NCI-H1417 treated with DMSO at 0.1 percent for 48 hours (cell line): ENCODE results near the gene SERPINB13.

Source experiments
- DNase-seq: peaks from one replicate; lab custom pipeline; 2025; lab: John Stamatoyannopoulos, UW

SERPINB13 gene, protein sequence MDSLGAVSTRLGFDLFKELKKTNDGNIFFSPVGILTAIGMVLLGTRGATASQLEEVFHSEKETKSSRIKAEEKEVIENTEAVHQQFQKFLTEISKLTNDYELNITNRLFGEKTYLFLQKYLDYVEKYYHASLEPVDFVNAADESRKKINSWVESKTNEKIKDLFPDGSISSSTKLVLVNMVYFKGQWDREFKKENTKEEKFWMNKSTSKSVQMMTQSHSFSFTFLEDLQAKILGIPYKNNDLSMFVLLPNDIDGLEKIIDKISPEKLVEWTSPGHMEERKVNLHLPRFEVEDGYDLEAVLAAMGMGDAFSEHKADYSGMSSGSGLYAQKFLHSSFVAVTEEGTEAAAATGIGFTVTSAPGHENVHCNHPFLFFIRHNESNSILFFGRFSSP

DNA sequence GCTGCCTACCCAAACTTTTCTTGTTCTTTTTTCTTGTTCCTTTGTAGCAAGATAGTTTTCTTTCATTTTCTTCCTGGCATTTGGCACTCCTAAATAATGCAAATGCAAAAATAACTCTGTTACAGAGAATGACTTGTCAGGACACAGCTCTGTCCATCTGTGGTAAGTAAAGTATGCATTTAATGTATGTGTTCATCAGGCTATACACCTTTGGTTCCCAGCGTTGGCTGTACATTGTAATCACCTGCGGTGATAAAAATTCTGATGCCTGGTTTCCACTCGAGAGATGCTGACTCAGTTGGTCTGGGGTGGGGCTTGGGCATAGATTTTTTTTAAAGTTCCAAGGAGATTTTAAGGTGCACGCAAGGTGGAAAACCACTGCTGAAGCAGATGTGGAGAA lies at the start of gene SERPINB13:
Gene SERPINB13, plus strand, starts transcription at position 378 of the 400 bp plus-strand sequence. CDS start 1,325 bp downstream, outside the sequence.
- DNase-seq: no peak

DNA sequence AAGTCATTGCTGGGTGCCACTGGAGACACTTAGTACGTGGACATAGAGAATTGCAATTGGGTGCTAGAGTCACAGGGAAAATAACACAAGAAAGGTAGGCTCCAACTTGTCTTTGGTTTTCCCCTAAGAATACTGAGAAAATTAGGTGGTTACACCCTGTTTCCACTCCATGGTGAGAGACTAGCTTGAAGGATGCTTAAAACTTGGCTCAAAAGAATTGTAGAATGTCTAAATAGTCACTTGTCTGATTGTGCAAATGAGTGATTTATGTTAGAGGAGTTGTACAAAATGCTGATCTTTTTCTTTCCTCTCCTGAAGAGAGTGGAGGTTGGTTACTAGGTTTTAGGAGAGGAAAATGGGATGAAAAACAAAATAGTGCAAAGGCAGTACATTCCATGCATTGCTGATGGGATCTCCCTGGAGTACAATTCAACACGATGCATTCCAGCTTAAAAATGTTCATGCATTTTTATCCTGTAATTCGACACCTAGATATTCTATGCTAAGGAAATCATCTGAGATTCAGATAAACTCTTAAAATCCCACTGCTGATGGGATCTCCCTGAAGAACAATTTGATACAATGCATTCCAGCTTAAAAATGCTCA lies 47.1 kb upstream of the SERPINB13 start:
- no peak for DNase-seq

DNA sequence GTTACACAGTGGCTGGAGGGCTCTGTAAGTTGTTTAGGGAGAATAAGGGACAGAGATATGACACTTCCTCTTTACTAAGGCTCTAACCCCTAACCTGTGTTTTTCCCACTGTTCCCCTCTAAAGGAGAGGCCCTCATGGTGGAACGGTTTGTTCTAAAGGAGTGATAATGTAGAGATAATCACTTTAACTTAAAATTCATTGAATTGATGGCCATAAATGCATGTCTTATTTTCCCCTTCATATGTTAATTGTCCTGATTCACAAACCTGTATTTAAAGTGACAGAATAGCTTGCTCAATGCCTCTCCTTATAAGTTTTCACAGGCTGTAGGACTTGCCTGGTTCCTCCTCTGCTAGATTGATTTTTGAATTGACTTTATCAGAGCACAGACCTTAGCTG lies 45.1 kb upstream of the SERPINB13 start, which contains the start of gene SERPINB12:
Gene SERPINB12, plus strand, starts transcription at position 301 of the 400 bp plus-strand sequence. CDS start 13,791 bp downstream, outside the sequence.
- DNase-seq: no peak

DNA sequence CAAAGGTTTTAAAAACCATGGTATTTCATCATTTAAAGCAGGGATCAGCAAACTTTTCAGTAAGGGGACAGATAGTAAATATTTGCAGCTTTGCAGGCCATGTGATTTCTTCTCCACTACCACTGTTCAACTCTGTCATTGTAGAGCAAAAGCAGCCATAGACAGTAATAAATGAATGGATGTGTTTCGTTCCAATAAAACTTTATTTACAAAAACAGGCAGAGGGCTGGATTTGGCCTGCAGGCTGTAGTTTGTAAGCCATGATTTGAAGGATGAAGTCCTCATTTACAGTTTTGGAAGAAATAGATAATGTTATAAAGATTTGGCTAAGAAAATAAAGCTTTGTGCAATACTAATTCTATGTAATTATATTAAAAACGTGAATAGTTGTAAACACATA lies 43.1 kb upstream of the SERPINB13 start:
- no peak for DNase-seq

DNA sequence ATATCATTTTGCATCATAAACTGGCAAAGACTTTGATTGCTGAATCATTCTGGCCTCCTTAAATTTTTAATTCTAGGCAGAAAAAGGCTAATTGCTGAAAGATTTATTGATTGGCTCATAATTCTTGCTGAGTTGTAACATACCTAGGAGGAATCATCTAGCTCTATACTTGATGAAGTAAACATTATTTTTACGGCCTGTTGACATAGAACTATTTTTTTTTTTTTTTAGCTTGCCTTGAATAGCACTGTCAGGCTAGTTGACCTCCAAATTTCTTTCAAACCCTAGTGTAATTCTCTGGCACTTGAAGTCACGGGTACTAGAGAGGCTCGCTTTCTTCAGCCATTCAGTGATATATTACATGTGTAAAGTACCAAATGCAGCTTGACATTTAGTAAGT lies 42.1 kb upstream of the SERPINB13 start:
- no peak for DNase-seq

DNA sequence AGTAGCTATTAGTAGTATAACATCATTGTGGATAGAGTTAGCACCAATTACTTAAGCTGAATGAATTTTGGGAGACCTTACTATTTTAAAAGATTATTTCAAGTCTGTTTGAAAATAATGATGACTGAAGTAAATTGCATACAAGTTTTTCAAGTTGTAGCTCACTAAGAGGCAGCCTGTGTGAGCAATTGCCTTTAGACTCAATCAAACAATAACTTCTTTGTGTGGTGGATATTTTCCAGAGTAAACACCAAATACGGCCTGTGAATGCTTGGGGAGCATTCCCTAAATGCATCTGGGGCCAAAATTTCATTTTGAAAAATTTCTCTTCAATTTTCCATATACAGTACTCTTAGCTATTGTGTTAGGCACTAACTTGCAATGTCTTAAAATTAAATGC lies 37.1 kb upstream of the SERPINB13 start:
- DNase-seq: no peak

DNA sequence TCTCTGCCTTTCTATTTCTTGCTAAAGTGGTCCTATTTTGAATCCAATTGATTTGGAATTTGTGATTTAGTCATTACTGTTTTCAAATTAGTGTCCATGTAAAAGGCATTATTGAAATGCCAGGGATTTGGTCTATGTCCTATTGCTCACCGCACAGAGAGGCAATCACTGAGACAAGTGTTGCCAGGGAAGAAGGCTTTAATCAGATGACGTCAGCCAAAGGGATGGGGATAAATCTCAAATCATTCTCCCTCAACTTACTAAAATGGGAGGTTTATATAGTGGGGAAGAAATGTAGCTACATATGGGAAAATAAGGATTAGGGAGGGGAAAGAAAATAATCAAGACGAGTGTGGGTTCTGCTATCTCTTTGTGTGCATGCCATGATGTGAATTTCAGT lies 35.4 kb upstream of the SERPINB13 start:
- DNase-seq: no peak

DNA sequence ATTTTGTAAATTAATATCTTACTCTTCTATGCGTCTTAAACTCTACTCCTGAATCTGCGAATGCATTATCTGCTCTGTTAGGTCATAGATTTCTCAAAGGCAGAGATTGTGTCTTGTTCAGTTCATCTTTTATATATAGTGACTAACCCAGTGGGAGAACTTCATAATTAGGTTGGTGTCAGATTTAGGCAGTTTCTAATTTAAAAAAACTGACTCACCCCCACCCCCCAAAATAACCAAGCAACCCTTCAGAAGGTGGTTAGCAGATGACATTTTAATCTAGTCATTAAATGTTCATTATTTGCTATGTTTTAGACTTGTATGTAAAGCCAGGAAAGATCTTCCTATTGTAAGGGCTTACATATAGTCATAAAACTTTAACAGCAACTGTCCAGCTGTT lies 34.6 kb upstream of the SERPINB13 start:
- no peak for DNase-seq

DNA sequence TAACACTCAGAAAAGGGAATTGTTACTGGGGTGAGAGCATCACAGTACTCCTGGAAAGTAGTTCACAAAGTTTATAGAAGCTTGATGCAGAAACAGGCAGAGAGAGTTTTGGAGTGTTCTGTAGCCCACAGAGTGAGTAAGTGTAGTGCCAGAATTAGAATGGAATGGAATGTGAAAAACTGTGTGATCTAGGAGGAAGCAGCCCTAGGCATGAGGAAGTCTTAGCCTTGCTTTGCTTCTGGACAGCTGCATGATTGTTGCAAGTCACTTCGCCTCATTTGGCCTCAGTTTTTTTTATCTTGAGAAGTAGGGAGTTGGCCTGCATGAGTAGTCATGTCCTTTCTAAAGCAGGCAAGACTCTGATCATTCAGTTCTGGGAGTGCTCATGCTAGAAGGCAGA lies 34.1 kb upstream of the SERPINB13 start:
- DNase-seq: no peak

DNA sequence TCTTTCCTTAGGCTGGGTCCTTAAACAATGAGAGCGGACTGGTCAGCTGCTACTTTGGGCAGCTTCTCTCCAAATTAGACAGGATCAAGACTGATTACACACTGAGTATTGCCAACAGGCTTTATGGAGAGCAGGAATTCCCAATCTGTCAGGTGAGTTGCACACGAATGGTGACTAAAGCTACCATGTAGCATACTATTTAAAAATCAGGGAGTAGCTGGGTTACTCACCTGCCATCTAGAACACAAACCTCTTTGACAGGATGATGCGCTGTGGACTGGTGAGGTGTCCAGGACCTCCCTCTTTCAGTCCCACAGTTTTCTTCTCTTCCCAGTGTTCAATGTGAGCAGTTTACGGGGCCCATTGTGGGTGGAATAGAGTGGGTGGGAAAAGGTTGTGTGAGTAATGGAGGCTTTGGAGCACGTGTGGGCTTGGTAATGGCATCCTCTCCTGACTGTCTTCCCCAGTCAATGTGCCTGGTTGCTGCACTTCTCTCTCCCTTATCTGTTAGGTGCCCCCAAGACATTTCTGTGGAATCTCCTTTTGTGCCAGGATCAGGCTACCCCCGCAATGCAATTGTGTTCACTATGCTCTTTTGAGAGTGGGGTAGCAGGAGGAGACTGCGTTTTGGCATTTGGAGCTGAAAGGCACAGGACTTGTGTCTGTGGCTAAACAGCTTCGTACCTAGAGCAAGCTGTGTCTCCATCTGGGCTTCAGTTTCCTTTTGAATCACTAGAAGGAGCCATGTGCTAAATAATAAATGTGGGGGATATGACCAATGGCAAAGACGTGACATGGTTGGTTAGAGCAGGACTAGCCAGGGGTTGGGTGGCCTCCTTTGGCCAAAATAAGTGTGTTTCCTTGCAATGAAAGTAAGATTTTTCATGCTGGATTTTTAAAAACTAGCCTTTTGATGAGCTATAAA lies 27.3 kb upstream of the SERPINB13 start:
- no peak for DNase-seq

DNA sequence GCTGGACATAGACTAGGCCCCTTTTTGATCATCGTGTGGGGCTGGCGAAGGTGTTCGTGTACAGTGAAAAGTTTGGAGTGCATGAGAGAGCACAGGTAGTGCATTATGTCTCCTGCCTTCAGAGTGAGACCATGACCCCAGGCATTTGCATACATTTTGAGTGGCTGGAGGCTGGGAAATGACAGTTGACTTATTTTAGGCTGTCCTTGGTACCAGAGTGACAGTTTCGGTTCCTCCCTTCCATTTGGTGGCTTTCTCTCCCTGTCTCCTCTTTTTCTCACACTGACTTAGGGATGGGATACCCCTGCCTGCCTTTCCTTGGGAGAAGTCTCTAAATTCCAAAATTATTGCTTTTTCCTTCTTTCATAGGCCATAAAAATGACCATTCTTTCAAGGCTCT lies 24.9 kb upstream of the SERPINB13 start:
- DNase-seq: no peak

DNA sequence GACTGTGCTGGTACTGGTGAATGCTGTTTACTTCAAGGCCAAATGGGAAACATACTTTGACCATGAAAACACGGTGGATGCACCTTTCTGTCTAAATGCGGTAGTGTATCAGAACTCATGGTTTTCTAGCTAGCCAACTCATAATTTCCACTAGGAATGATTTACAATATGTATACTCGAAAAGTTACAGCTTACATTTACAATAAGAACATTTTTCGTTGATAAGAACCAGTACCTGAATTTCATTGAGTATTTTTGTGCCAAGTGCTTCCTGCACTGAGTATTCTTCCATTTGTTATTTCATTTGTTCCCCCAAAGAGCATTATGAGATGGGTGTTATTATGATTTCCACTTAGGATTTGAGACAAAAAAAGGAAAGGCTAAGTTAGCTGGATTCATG lies 23.1 kb upstream of the SERPINB13 start:
- DNase-seq: no peak

DNA sequence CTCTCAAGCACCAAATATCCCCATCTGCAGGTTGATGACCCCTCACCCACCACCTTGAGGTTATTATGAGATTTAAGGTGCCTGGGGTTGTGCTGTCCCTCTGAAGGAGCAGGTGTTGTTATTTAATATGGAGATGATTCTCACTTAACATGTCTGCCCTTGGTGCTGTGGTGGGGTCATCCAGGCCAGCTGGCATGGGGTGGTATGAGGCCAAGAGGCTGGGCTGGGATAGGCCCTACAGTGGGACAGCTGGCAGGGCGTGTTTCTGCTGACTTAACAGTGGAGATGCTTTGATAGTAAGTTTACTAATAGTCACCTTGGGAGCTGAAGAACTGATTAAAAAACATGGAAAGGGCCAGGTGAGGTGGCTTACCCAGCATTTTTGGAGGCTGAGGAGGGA lies 22.6 kb upstream of the SERPINB13 start:
- no peak for DNase-seq

DNA sequence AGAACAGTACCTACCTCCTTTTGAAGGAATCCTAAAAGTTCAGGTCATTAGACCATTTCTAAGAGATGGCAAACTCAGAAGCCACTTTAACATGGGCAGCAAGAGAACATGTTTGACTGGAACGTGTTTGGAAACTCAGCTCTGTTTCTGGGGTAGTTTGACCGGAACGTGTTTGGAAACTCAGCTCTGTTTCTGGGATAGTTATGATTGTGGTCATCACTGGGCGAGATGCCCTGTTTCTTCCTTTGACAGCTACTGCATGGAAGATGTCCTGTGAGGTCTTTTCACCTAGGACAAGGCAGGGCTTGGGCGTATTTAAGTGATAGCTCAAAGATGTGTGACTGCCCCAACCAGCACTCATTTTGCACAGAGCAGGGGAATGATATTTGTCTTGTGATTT lies 19.9 kb upstream of the SERPINB13 start:
- DNase-seq: no peak

DNA sequence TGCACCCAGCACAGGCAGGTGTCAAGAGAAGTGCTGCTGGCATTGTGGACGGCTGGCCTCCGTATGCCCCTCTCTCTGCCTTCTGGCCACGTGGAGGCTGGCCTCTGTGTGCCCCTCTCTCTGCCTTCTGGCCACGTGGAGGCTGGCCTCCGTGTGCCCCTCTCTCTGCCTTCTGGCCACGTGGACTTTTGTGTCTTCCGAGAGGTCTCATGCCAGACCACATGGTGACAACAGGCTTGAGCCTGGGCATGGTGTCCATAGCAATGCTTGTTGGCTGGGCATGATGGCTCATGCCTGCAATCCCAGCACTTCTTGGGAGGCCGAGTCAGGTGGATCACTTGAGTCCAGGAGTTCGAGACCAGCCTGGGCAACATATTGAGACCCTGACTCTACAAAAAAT lies 19.3 kb upstream of the SERPINB13 start:
- DNase-seq: no peak

DNA sequence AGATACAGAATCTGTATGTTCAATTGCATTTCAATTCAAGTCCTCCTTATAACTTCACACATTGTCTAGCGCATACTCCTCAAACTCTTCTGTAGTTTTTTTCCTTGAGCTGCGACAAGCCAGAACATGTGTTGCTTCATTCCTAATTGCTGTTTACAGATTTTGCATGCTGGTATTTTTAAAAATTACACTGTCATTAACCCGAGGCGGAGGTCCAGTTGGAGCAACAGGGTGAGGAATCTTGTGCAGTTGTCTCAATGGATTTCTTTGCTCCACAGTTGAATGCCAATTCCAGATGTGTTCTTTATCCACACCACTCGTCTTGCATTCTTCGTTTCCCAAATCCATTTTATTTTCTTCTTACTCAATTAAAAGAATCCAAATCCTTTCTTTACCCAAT lies 16.4 kb upstream of the SERPINB13 start:
- DNase-seq: no peak

DNA sequence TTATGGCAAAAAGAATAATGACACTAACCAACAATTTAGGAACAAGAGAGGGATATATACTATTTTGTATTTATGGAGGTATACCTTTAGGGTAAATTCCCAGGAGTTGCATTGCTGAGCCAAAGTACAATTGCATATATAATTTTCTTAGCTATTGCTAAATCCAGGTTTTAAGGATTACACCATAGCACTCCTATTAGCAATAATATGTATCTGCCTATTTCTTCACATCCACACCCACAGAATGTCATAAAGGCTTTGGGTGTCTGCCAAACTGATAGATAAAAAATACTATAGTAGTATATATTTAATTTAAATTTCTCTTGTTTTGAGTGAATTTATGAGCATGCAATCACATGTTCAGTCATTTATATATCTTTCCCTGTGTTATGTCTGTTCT lies 11.5 kb upstream of the SERPINB13 start:
- DNase-seq: no peak

DNA sequence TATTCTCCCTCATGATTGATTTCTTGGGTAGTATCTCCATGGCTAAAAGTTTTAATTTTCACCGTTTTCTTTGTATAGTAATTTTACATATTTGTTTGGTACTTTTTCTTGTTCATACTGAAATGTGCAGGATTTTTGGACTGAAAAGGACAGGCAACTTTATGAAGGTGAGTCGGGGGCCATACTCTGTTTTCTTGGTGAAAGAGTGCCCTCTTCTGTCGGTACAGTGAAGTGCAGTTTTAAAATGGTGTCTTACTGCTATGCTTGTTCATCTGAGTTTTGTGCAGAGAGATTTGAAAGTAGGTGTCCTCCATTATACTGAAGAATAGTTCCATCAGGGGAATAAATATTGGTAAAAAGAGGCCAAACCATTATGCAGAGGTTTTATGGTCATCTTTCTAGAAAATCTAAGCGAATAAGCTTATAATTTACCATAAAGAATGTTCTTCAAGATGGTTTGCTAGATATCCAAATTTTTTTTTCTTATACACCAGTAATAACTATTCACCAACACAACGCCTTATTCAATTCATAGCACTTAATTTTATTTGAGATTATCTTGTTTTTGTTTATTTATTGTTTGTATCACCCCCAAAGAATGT lies 8.7 kb upstream of the SERPINB13 start:
- DNase-seq: peak; percentile 30

DNA sequence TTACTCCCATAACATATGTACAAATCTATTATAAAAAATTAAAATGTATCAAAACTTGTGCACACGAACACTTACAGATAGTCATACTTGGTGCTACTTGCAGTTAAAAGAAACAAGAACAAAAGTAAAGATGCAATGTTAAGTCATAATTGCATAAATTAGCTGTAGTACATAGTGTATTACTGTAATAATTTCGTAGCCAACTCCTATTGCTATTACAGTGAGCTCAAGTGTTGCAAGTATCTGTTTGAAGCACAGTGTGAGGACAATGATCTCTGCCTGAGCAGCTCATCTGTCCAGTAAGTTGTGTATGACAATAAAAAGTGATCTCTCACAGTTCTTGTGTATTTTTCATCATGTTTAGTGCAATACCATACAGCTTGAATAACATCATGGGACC lies 7.5 kb upstream of the SERPINB13 start:
- no peak for DNase-seq

DNA sequence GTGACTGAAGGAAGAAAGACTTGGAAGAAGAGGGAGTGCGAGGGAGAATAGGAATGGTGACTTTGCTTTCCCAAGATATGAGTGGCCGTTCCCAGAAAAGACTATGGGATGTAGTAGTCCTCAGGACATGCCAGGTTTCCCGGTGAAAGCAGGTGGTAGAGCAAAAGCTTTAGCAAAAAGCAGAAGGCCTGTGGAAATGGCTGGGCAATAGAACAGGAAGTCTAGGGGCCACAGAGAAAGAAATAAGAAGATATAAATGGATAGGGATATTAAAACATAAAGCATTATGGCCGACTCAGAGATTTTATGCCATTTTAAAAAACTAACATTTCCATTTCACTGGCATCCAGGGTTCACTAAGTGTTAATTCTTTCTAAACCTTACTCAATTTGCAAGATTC lies 1.2 kb upstream of the SERPINB13 start:
- DNase-seq: no peak

DNA sequence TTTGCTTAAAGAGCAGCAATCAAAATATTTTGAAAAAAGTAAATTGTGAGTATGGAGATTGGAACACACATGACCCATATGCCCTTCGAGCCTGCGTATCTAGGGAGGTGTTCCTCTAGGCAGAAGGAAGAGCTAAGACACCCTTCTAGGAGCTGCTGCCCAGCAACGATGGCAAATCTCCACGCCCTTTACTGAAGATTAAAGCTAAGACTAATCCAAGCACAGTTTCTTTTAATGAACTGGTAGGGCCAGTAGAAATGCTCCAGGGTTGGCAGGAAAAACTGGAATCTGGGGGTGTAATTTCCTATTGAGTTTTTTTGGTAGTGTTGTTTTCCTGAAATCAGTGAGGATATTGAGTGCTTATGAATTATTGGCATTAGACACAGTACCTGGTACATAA lies 712 bp upstream of the SERPINB13 start:
- DNase-seq: no peak

DNA sequence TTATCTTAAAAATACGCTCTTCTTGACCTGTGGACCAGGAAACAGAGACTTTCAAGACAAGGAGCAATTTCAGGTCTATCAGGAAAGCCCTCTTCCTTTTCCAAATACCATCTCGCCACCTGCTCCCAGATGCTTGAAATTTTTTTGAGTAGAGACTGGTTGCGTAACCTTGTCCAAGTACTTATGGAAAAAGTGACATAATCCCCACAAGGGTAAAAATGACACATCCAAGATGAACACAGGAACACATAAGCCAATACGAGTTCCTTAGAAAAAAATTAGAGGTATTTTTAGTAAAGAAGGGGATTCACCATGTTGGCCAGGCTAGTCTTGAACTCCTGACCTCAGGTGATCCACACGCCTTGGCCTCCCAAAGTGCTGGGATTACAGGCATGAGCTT lies 1.8 kb downstream of the SERPINB13 start:
- no peak for DNase-seq
